T-helper 9 cell (primary cell): ENCODE data around the gene HSD17B14.
"Not testable (repeated sequence)": the region's sequence is repeated elsewhere in the genome, so short reads cannot be mapped to it uniquely, and the experiment has no call there.

Experiments used
- DNase-seq: peaks from one replicate; pipeline ENCODE4 v3.0.0-alpha.2; 2020
- total RNA-seq, 2 donors: gene quantifications; one replicate each; lab custom pipeline; 2026; lab: John Stamatoyannopoulos, UW

Gene HSD17B14
- total RNA-seq = 0 to 0.49 reads per million in 2 donors

GRCh38 chr19:48836089-48837017 is at the start of gene HSD17B14:
Gene HSD17B14, minus strand, starts transcription at chr19:48836491. Its CDS starts 80 bp downstream, at chr19:48836411.
- no peak for DNase-seq

GRCh38 chr19:48883726-48884125 is 47.4 kb upstream of the HSD17B14 start:
- no peak for DNase-seq

- no peak for DNase-seq
Measured at GRCh38 chr19:48881741-48882657, 45.7 kb upstream of the HSD17B14 start.

- not testable (repeated sequence) for DNase-seq
Measured at GRCh38 chr19:48879696-48880095, 43.4 kb upstream of the HSD17B14 start.

GRCh38 chr19:48879025-48879637 is 42.8 kb upstream of the HSD17B14 start:
- DNase-seq = no peak

- no peak for DNase-seq
Measured at GRCh38 chr19:48878196-48879024, 42.1 kb upstream of the HSD17B14 start.

- no peak for DNase-seq
Measured at GRCh38 chr19:48877855-48878195, 41.5 kb upstream of the HSD17B14 start.

- not testable (repeated sequence) for DNase-seq
Measured at GRCh38 chr19:48876043-48876981, 40.0 kb upstream of the HSD17B14 start.

GRCh38 chr19:48874303-48875135 is 38.2 kb upstream of the HSD17B14 start:
- DNase-seq = peak; percentile 62

GRCh38 chr19:48873476-48874302 is 37.4 kb upstream of the HSD17B14 start:
- DNase-seq = no peak

- peak; percentile 64 for DNase-seq
Measured at GRCh38 chr19:48872884-48873475, 36.7 kb upstream of the HSD17B14 start.

- DNase-seq = peak; percentile 97
Measured at GRCh38 chr19:48872182-48872883, 36.0 kb upstream of the HSD17B14 start, which contains the start of gene PPP1R15A. Gene PPP1R15A, plus strand, starts transcription at chr19:48872421. Its CDS starts 813 bp downstream, at chr19:48873234.

- not testable (repeated sequence) for DNase-seq
Measured at GRCh38 chr19:48871471-48872181, 35.3 kb upstream of the HSD17B14 start.

- DNase-seq = no peak
Measured at GRCh38 chr19:48870048-48870447, 33.8 kb upstream of the HSD17B14 start.

- no peak for DNase-seq
Measured at GRCh38 chr19:48868114-48868886, 32.0 kb upstream of the HSD17B14 start, which contains the start of gene PLEKHA4. Gene PLEKHA4, minus strand, starts transcription at chr19:48868617. Its CDS starts 997 bp downstream, at chr19:48867620.

- DNase-seq = no peak
Measured at GRCh38 chr19:48867746-48868113, 31.4 kb upstream of the HSD17B14 start.
